ENCODE measurements around the gene FAM222B. TPM values are rescaled to one million over a fixed set of nuclear protein-coding genes. Genes with fewer than 3 reads are reported as not detected.

Gene FAM222B
- total and polyA plus RNA-seq, 11 donors = 9.2 to 33.2 (median 16.7) TPM

DNA sequence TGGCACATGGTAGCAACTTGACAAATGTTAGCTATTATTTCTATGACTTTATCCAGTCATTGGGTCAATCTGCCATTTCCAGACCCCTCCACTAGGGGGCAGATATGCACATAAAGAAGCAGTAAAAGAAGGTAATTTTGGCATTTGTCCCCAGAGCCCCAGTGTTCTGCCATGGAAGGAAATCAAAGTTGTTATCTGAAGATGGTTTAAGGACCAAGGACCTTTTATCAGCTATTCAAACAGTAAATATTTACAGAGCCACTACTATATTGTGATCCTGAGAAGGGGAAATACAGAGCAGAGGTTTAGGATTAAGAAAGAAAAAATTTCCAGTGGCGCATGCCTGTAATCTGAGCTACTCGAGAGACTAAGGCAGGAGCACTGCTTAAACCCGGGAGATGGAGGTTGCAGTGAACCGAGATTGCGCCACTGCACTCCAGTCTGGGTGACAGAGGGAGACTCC lies 78.8 kb downstream of the FAM222B start:
- TF ChIP-seq POLR2A (IDR thresholded peaks at IDR 0.05) = no peak
- TF ChIP-seq, protein P1, sequence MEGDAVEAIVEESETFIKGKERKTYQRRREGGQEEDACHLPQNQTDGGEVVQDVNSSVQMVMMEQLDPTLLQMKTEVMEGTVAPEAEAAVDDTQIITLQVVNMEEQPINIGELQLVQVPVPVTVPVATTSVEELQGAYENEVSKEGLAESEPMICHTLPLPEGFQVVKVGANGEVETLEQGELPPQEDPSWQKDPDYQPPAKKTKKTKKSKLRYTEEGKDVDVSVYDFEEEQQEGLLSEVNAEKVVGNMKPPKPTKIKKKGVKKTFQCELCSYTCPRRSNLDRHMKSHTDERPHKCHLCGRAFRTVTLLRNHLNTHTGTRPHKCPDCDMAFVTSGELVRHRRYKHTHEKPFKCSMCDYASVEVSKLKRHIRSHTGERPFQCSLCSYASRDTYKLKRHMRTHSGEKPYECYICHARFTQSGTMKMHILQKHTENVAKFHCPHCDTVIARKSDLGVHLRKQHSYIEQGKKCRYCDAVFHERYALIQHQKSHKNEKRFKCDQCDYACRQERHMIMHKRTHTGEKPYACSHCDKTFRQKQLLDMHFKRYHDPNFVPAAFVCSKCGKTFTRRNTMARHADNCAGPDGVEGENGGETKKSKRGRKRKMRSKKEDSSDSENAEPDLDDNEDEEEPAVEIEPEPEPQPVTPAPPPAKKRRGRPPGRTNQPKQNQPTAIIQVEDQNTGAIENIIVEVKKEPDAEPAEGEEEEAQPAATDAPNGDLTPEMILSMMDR (IDR thresholded peaks at IDR 0.05) = peak; percentile 85 to 95 (median 94)
- Histone ChIP-seq H3K9me3 (no peaks in the 10 kb centered on the region), H3K36me3 (peaks cover 0 to 44% (median 33%) of the 10 kb centered on the region in 9 donors), H3K27me3 (no peaks in the 10 kb centered on the region), H3K4me1 (peaks cover 0 to 23% (median 12%) of the 10 kb centered on the region in 12 donors), H3K4me3 (no peak overlapping the region), H3K27ac (no peak overlapping the region)
- DNase-seq (peak in 3 of 5 donors; percentile 61 to 68 (median 64)), ATAC-seq (peak in 2 of 4 donors; percentile 44 to 47)
- 63 to 72% (median 68%) methylated on average over 5 of the region's 5 CpGs for WGBS, 4 donors
- intact Hi-C loops (cut with DNase I) = loop anchor here in 9 of 10 donors (1.0 to 10.0 kb wide), 16 partner anchors 42 to 183 kb away; partner anchors contain the start of genes FLOT2 (in 3 of the 9), FAM222B (in 2 of the 9), DHRS13 (in 1 of the 9) and ERAL1 (in 1 of the 9)

DNA sequence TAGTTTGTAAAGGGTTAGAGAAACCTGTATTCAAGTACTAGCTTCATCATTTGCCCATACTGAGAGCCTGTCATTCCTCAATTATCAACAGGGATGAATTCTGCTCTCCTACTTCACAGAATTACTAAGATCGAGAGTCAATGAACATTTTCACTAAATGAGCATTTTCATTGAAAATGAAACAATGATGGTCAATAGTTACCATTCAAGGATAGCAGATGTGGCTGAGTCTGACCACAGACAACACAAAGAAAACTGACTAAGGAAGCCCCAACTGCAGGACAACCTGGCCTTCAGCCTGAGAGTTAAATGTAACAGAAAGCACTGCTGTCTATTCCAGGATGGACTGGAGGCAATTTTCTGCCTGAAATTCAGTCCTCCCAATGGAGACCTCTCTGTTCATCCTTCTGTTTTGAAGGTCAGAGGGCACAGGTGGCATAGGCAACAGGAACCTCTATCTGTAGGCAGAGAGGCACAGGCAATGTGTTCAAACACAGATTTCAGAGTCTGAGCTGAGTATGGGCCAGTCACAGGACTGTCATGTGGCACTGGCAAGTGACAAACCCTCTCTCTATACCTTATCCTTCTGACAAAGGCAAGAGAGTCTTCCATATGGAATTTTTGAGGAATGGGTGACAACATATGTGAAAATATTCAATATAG lies 79.3 kb downstream of the FAM222B start:
- TF ChIP-seq, protein P1 (IDR thresholded peaks at IDR 0.05) = no peak
- no peak for TF ChIP-seq POLR2A (IDR thresholded peaks at IDR 0.05)
- Histone ChIP-seq H3K36me3 (peaks cover 0 to 50% (median 39%) of the 10 kb centered on the region in 9 donors), H3K27me3 (no peaks in the 10 kb centered on the region), H3K4me1 (peaks cover 0 to 23% (median 12%) of the 10 kb centered on the region in 12 donors), H3K9me3 (no peaks in the 10 kb centered on the region), H3K4me3 (no peak overlapping the region), H3K27ac (no peak overlapping the region)
- intact Hi-C loops (cut with DNase I) = loop anchor here in 9 of 10 donors (1.0 to 10.0 kb wide), 16 partner anchors 41 to 184 kb away; partner anchors contain the start of genes FLOT2 (in 3 of the 9), FAM222B (in 2 of the 9), DHRS13 (in 1 of the 9) and ERAL1 (in 1 of the 9)
- WGBS, 4 donors = 88 to 97% (median 94%) methylated on average over 1 of the region's 1 CpG
- peak in 1 of 4 donors; percentile 8 for ATAC-seq
- no peak for DNase-seq

DNA sequence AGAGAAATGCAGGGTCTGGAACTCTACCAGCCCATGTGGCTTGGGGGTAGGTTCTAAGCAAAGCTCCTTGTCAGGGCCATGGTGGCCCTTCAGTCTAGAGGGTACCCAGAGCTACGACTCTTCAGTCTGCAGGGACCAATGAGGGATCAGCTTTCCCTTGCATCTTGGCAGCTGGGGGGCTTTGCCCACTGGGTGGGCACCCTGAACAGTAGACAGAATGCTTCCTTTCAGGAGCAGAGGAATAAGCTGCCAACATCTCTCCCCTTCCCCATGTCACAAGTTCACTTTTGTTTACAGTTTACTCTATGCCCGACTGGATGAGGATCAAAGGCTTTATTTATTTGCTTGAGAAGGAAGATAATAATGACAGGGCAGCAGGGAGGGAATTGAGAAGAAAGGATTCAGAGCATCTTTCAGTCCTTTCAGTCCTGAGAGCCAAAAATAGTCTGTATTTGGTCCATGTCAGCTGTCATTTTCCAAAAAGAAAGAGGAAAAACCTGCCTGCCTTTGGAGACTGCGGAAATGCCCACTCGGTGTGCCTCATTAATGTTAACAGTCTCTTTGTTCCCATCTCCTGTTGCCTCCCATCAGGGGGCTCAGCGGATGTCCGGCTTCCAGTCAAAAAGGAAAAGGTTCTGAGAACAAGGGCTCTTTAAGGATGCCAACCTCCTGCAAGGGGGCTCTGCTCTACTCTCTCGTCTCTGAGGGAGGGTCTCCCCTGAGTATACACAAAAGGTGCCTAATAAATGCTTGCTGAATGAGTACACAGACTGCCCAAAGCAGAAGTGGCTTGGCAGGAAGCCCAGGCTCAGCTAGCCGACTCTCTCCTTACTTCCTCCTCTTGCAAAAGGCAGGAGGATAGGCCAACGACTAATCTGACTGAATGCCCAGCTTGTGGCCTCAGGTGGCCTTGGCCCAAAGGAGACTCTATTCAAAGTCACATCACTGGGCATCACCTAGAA lies 81.7 kb downstream of the FAM222B start:
- no peak overlapping the region for H3K4me3 ChIP-seq
- TF ChIP-seq, protein P1 (IDR thresholded peaks at IDR 0.05) = no peak
- TF ChIP-seq POLR2A (IDR thresholded peaks at IDR 0.05) = no peak
- peak; percentile 50 to 82 (median 69) for DNase-seq
- H3K36me3 ChIP-seq = peaks cover 0 to 51% (median 41%) of the 10 kb centered on the region in 9 donors
- WGBS, 4 donors = 33 to 56% (median 41%) methylated on average over 7 to 9 of the region's 9 CpGs
- no peaks in the 10 kb centered on the region for H3K9me3 ChIP-seq
- H3K27ac ChIP-seq = peak overlapping the region in 9 of 12 donors; percentile 8 to 46 (median 30)
- H3K4me1 ChIP-seq = peaks cover 0 to 32% (median 13%) of the 10 kb centered on the region in 12 donors
- H3K27me3 ChIP-seq = no peaks in the 10 kb centered on the region
- peak; percentile 43 to 75 (median 62) for ATAC-seq
- intact Hi-C loops (cut with DNase I) = loop anchor here in 9 of 10 donors (5.0 to 10.0 kb wide), 14 partner anchors 39 to 186 kb away; partner anchors contain the start of genes FLOT2 (in 3 of the 9), FAM222B (in 2 of the 9), DHRS13 (in 1 of the 9) and ERAL1 (in 1 of the 9)

Data from heart left ventricle (tissue), 16 donors.